Kidney glomerular epithelial cell (primary cell): Measurements from ENCODE around the gene MAB21L2.
A peak's percentile ranks its signal among the peaks of the same experiment; 100 is the strongest.
"Not testable (repeated sequence)": the region's sequence is repeated elsewhere in the genome, so short reads cannot be mapped to it uniquely, and the experiment has no call there.

ENCODE experiments used
- DNase-seq: peaks from one replicate; lab custom pipeline; 2025; lab: John Stamatoyannopoulos, UW

The MAB21L2 gene

DNA sequence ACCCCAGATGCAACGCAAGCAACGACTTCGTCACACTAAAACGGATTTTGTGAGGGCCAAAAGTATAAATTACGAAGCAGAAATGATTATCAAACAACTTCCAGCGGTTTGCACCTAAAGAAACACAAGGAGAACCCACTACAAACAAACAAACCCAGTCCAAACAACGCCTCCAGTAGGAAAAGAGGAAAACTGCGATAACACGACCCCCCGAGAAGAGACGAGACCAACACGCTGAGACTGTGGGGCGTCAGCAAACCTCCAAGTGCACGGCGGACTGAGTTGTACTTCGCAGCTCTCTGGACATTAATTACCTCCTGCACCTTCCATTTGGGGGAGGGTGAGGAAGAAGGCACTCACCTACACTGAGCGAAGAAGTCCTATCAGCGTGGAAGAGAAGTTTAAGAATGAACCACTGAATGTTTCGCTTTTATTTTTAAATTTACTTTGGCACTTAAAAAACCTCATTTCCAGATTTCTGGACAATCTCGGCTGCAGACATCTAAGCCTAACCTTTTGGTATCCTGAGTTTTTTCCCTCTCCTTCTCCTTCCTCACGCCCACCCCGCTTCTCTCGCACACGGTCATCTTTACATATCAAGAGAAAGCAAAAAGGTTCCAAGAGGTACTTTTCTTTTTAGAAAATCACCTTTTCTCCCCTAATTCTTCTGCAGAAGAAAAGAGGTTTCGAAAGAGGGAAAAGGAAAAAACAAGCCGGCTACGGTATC, at the start of gene MAB21L2:
TSS of gene MAB21L2 (plus strand) at position 6 of the 727 bp plus-strand sequence. CDS start 879 bp downstream, outside the sequence.
- DNase-seq = no peak

- DNase-seq = no peak
These were observed 48.3 kb upstream of the MAB21L2 start for GRCh38 chr4:150533673-150534072.

GRCh38 chr4:150534818-150535217, 47.1 kb upstream of the MAB21L2 start:
- DNase-seq = no peak

- DNase-seq = not testable (repeated sequence)
These were observed 44.0 kb upstream of the MAB21L2 start for GRCh38 chr4:150537911-150538310.

- no peak for DNase-seq
These were observed 41.4 kb upstream of the MAB21L2 start for GRCh38 chr4:150540536-150540935.

GRCh38 chr4:150540959-150541360, 41.0 kb upstream of the MAB21L2 start:
- DNase-seq = no peak

GRCh38 chr4:150541681-150542080, 40.3 kb upstream of the MAB21L2 start:
- DNase-seq = no peak

GRCh38 chr4:150543042-150543441, 38.9 kb upstream of the MAB21L2 start:
- no peak for DNase-seq

DNA sequence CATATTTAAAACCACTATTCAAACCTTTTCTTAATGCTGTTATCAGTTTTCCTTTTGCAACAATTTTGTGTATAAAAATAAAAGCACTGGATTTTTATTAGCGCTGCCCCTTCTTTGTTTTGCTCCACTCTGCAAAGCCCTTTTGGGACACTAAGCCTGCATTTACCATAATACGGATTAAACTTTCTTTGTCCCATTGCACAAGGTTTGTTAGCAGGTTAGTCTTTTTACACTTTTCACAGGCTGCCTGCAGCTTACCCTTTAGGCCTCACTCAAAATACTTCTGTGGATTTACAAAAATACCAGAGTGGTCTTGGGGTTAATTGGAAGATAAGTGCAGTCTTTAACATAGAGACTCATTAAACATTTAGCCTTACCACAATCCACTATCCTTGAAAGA, 35.7 kb upstream of the MAB21L2 start:
- DNase-seq = no peak

DNA sequence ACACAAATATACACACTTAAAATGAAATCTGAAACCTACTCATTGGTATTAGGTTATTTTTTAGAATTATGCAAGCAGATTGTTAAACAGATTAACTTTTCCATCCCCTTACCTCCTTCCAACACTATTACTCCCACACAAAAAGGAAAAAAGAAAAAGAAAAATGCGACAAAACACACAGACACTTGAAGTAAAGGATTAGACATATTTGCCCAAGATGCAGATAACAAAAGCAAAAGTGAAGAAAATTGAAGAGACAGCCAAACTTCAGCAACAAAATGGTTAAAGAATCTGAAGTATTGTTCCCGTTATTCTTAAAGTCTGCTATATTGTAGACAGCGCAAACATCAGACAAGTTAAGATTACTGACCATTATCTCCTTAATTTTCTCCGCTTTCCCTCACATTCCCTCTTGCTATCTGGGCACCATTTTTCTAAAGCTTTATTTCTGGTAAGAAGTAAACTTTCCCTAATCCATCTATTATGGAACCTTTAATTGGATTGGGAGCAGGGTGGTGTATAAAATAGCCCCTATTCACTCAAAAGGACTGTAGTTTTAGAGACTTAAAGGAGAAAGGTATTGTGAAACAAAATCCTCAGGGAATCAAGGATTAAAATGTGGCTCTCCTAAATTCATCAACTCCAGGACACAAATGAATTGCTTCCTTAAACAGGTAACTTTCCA, 34.7 kb upstream of the MAB21L2 start:
- DNase-seq = no peak

GRCh38 chr4:150557811-150558210, 24.1 kb upstream of the MAB21L2 start:
- DNase-seq = not testable (repeated sequence)

DNA sequence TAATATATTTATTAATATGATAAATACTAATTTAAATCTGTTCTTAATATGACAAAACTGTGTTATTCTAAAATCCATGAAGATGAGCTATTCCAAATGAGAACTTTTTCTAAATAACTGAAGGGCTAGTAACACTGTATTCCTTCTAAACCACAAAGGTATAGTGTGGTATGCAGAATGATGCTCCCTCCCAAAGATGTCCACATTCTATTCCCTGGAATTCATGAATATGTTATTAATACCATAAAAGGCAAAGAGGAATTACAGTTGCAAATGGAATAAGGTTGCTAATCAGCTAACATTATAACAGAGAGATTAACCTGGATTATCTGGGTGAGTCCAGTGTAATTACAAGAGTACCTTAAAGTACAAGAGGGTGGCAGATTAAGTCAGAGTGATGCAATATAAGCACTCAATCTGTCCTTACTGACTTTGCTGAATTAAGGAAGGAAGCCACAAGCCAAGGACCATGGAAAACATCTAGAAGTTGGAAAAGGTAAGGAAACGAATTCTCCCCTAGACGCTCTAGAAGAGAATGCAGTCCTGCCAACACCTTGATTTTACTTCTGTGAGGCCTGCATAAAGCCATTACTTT, 20.7 kb upstream of the MAB21L2 start:
- no peak for DNase-seq

DNA sequence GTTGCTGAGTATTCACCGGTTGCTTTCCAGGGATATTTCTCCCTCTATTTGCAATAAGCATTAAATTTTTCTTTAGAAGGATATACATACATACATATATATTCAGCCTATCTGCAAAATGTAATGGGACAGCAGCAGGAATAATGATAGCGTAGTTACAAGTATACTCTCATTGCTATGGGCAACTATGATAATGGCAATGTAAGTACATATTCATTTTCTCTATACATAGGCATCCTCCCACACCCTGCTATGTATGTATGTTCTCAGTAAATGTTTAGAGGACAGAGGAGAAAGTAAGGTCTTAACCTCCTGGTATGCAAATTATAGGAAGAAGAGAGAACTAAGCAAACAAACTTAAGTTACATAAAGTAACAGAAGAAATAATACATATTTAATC, 19.7 kb upstream of the MAB21L2 start:
- DNase-seq = no peak

GRCh38 chr4:150562751-150563150, 19.2 kb upstream of the MAB21L2 start:
- no peak for DNase-seq

- DNase-seq = not testable (repeated sequence)
These were observed 17.0 kb upstream of the MAB21L2 start for GRCh38 chr4:150564967-150565366.

- no peak for DNase-seq
These were observed 14.9 kb upstream of the MAB21L2 start for GRCh38 chr4:150567070-150567469.

GRCh38 chr4:150569384-150569987, 12.5 kb upstream of the MAB21L2 start:
- peak; percentile 53 for DNase-seq

- no peak for DNase-seq
These were observed 11.9 kb upstream of the MAB21L2 start for GRCh38 chr4:150569998-150570535.

- no peak for DNase-seq
These were observed 11.1 kb upstream of the MAB21L2 start for GRCh38 chr4:150570862-150571261.

DNA sequence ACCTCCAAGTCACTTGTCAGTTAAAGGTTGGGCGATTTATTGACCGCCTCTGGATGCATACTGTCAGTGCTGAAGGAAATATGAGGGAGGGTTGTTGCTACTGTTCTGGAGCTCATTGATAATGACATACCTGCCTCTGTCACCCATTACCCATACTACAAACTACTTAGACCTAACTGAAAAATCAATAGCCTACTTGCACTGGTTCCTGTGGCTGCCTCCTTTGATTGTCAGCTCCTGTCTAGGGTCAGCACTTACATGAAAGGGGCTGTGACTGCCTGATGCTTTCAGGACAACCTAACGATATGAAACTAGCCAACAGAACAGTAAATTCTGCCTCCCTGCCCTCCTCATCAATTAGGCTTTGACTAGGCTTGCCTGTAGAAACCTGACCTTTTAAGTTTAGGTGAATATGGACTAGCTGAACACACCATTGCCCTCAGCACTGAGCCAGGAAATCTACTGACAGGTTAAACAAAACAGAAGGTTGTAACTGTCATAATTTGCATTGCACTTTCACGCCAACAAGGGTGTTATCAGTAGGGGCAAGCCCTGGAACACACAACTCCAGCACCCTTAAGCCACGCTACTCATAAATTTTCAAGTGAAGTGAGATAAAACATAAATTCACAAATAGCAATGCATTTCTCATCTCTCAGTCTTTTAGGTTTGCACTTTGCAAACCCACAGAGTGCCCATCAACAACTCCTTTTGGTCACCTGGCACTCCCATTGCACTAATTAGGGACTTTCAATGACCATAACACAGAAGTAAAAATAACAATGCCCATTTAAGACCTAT, 9.0 kb upstream of the MAB21L2 start:
- DNase-seq = no peak

DNA sequence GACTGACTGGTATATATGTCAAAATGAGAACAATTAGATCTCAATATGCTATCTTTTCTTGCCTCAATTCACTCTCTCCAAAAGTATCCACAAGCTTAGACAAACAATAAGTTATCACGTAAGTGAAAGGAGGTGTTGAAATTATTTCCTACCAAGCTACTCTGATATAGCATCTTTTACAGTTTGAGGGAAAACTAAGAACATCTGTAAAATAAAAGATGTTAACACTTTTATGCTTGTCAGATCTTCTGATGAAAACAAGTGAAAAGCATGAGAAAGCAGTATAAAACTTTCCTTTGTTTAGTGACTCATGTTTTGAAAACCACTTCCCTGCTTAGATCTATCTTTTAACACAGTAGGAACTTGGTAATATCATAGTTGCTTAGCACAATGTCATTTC, 8.4 kb upstream of the MAB21L2 start:
- peak; percentile 32 for DNase-seq

GRCh38 chr4:150574678-150575077, 7.3 kb upstream of the MAB21L2 start:
- DNase-seq = no peak
